GM12801 (cell line): ENCODE results near the gene ASPHD2.

Experiments
- TF ChIP-seq, protein P1 (sequence below): IDR thresholded peaks from one replicate; pipeline ENCODE4 v1.5.1; 2011; ENCODE audit warnings: control low read depth; ENCODE audit not compliant: insufficient read length; ENCODE audit errors: extremely low read depth

ASPHD2 gene

DNA sequence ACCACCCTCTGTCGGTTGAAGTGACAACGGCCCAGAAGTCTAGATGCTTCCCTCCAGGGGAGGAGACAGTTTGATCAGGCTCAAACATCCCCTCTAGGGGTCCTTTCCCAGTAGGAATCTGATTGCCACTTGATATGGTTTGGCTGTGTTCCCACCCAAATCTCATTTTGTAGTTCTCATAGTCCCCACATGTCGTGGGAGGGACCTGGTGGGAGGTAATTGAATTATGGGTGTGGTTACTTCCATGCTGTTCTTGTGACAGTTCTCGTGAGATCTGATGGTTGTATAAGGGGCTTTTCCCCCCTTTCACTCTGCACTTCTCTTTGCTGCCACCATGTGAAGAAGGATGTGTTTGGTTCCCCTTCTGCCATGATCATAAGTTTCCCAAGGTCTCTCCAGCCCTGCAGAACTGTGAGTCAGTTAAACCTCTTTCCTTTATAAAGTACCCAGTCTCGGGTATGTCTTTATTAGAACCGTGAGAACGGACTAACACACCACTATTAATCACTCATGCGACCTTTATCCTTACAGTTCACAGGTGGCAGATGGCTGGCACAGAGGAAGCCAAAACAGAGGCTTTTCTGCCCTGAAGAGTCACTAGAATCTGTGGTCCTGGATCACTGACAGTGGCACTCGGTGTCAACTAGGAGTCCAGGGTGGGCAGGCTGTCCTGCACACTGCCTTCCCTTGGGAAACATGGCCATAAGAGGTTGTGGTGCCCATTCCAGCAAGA, 21.6 kb downstream of the ASPHD2 start:
- TF ChIP-seq, protein P1, sequence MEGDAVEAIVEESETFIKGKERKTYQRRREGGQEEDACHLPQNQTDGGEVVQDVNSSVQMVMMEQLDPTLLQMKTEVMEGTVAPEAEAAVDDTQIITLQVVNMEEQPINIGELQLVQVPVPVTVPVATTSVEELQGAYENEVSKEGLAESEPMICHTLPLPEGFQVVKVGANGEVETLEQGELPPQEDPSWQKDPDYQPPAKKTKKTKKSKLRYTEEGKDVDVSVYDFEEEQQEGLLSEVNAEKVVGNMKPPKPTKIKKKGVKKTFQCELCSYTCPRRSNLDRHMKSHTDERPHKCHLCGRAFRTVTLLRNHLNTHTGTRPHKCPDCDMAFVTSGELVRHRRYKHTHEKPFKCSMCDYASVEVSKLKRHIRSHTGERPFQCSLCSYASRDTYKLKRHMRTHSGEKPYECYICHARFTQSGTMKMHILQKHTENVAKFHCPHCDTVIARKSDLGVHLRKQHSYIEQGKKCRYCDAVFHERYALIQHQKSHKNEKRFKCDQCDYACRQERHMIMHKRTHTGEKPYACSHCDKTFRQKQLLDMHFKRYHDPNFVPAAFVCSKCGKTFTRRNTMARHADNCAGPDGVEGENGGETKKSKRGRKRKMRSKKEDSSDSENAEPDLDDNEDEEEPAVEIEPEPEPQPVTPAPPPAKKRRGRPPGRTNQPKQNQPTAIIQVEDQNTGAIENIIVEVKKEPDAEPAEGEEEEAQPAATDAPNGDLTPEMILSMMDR: no peak

DNA sequence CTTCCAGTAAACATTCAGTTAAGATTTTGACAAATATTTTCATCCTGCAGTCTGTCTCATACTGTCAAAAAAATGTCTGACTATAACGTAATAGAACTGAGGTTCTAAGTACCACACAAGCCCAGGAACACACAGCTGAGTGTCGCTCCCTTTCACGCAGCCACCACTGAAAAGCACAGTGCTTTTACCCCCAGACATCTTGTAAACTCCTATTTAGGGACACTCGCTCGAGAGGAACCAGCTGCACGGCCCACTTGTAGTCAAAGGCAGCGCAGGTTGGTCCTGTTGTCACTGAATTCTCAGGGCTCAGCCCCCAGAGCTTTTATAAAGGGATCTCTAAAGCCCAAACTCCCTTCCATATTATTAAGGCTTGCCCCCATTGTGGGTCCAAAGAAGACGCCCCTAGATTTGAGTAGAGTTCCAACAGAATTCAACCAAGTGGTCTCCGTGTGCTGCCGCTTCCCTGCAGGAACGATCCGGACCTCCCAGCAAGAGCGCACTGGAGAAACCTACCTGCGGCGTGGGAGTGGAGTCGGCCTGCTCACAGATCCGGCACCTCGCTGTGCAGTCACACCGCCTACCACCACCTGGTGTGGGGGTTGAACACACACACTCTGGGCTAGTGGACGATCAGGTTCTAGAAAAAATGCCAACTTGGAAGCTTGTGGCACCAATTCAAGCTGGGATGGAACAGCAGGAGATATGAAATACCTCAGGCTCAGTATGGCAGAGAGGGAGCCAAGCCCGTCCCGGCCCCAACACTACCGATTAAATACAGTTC, 23.4 kb downstream of the ASPHD2 start:
- TF ChIP-seq, protein P1: no peak

DNA sequence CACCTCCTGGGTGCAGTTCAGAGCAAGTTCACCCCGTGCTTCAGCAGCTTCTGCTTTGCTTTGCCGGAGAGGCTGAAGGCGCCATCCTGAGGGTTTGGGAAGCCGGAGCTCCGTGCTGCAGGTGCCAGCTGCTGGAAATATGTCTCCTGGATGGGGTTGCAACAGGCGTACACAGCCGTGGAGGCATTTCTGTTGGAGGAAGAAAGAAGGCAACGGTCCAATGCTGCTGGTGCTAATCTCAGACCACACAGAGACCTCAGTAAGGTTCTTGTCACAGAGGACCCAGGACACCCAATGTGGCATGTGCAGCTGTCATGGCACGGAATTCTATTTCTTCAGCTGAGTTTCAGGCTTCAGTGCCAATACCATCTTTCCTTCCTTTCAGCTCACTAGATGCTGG, 24.2 kb downstream of the ASPHD2 start:
- TF ChIP-seq, protein P1: no peak

DNA sequence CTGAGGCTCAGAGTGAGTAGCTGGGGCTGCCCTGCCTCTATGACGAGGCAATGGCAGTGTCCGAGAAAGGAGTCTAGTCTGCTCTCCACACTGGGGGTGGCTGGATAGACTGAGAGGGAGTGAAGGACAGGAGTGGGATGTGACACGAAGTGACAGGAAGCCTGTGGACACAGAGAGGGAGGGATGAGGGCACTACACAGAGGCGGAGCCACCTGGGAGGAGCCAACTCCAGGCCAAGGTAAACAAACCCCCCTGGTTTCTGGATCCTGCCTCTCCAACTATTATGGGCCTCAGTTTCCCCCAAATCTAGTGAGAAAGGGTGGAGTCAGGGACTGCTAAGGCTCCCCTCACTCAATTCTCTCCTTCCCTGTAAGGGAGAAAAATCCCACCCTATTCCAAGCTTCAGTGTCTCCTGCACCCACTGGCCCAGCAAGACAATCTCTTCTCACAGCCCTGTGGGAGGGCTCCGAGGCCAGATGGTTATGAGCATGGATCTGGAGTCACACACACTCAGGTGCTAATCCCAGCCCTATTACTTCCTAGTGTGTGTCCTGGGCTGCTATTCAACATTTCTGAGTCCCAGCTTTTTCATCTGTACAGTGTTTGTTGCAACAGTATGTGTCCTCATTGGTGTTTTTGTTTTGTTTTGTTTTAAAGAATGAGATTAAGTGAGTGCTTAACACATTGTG, 24.9 kb downstream of the ASPHD2 start:
- TF ChIP-seq, protein P1: no peak

DNA sequence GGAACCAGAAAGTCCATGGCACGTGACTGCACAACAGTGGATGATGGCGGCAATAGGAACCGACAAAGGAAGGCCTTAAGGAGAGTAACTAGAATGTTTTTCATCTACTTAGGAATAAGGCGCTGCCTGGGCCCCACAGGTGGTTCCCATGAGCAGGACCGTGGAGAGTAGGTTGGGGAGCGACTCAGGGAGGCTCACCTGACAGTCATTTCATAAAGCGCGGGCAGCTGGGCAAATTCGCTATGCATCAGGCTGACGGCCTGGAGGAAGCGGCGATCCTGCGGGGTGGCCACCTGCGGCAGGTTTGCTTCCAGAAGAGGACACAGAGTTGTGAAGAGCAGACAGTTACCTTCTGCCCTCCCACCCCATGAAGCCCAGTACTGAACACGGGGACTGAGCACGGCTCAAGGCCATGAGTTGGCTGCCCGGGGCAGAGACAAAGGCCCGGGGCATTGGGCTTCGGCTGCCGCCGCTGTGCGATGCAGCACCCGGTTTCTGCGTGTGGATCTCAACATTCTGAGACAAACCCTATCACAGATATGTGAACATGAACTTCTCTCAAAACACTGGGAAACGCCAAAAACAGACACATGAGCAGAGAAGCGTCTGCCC, 28.7 kb downstream of the ASPHD2 start:
- TF ChIP-seq, protein P1: no peak

DNA sequence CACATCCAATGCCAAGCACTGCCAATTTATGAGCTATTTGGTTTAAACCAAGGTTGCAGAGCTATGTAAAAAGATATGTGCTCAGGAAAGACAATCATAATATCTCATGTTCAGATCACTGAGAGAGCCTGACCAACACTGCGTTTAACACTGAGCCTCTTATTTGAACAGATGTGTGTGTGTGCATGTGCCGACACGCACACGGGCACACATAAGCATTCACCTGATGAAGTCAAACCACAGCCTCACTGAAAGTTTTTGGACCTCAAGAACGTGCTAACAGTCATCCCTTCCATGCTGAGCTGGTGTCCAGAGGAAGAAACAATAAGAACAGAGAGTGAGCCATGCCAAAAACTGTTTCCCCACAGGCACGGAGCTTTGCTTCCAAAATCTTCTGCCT, 31.1 kb downstream of the ASPHD2 start:
- TF ChIP-seq, protein P1: no peak
